PC-9 (cell line): Measurements from ENCODE around the gene COL24A1.

ENCODE experiments used
- CTCF ChIP-seq: fragments of 200-600 bp; sonication (generic); conservative IDR thresholded peaks from 2 replicates; pipeline ENCODE4 v1.6.1; 2017; ENCODE audit warnings: mixed run types, antibody characterized with exemption, mild to moderate bottlenecking, moderate library complexity
- EZH2 ChIP-seq: fragments of 200-600 bp; sonication (generic); IDR thresholded peaks from 2 replicates; pipeline ENCODE4 v1.8.0; 2017; ENCODE audit warnings: antibody characterized with exemption, low read depth

- TF ChIP-seq CTCF (peak; percentile 30; the same call in 1 of the 2 replicates), EZH2 (no peak)
Measured at GRCh38 chr1:86169625-86170024, 13.1 kb upstream of the COL24A1 start.
